Measurements from ENCODE around the gene ATMIN.

ATMIN gene

DNA sequence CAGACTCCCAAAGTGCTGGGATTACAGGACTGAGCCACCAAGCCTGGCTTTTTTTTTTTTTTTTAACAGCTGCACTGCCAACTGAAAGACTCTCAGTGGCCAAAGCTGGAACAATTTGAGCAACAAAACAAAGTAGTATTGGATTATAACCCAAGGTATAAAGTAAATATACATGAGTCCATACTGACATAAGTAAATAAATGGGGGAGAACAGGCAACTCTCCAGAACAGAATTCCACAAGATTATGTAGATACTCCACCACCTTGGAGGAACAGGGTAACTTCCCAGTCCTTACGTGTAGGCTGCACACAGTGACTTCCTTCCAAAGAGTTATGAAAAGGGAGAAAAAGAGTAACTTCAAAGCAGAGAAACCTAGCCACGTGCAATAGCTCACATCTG, 44.7 kb upstream of the ATMIN start:
- Histone ChIP-seq H3K4me1 (ENCODE audit: insufficient read depth, poor library complexity, severe bottlenecking) (peaks cover 22% of the 10 kb centered on the region), H3K27me3 (ENCODE audit: insufficient read depth, poor library complexity, severe bottlenecking) (no peaks in the 10 kb centered on the region), H3K36me3 (ENCODE audit: low read depth) (peaks cover 20% of the 10 kb centered on the region), H3K27ac (ENCODE audit: poor library complexity, severe bottlenecking) (no peak overlapping the region), H3K4me3 (ENCODE audit: severe bottlenecking) (no peak overlapping the region), H3K9me3 (ENCODE audit: severe bottlenecking) (no peaks in the 10 kb centered on the region)
- DNase-seq (ENCODE audit: low spot score) (no peak), ATAC-seq (ENCODE audit: low read depth) (no peak)
- TF ChIP-seq, protein P1, sequence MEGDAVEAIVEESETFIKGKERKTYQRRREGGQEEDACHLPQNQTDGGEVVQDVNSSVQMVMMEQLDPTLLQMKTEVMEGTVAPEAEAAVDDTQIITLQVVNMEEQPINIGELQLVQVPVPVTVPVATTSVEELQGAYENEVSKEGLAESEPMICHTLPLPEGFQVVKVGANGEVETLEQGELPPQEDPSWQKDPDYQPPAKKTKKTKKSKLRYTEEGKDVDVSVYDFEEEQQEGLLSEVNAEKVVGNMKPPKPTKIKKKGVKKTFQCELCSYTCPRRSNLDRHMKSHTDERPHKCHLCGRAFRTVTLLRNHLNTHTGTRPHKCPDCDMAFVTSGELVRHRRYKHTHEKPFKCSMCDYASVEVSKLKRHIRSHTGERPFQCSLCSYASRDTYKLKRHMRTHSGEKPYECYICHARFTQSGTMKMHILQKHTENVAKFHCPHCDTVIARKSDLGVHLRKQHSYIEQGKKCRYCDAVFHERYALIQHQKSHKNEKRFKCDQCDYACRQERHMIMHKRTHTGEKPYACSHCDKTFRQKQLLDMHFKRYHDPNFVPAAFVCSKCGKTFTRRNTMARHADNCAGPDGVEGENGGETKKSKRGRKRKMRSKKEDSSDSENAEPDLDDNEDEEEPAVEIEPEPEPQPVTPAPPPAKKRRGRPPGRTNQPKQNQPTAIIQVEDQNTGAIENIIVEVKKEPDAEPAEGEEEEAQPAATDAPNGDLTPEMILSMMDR (IDR thresholded peaks at IDR 0.05; ENCODE audit: poor library complexity, severe bottlenecking), result no peak

DNA sequence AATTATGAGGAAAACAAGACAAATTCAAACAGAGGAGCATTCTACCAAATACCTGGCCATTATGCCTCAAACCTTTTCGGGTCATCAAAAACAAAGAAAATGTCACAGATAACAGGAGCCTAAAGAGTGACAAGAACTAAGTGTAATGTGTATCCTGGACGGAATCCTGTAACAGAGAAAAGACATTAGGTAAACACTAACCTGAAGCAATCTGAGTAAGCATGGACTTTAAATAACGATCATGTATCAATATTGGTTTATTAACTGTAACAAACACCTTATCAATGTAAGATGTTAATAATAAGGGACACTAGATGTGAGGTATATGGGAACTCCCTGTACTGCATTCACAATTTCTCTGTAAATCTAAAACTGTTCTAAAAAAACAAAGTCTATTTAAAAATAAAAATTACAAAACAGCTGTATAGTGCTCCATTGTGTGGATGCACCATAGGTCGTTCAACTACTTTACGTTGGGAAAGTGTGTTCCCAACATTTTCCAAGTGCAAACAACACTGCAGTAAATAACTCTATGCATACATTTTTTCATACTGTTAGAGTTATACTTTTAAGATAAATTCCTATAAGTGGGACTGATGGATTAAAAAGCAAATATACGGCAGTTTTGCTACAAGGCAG, 43.7 kb upstream of the ATMIN start:
- no peaks in the 10 kb centered on the region for H3K9me3 ChIP-seq (ENCODE audit: severe bottlenecking)
- DNase-seq (ENCODE audit: low spot score) (no peak), ATAC-seq (ENCODE audit: low read depth) (no peak)
- H3K4me3 ChIP-seq (ENCODE audit: severe bottlenecking), result no peak overlapping the region
- peaks cover 28% of the 10 kb centered on the region for H3K36me3 ChIP-seq (ENCODE audit: low read depth)
- TF ChIP-seq, protein P1 (IDR thresholded peaks at IDR 0.05; ENCODE audit: poor library complexity, severe bottlenecking), result no peak
- H3K27ac ChIP-seq (ENCODE audit: poor library complexity, severe bottlenecking), result no peak overlapping the region
- no peaks in the 10 kb centered on the region for H3K27me3 ChIP-seq (ENCODE audit: insufficient read depth, poor library complexity, severe bottlenecking)
- peaks cover 28% of the 10 kb centered on the region for H3K4me1 ChIP-seq (ENCODE audit: insufficient read depth, poor library complexity, severe bottlenecking)

DNA sequence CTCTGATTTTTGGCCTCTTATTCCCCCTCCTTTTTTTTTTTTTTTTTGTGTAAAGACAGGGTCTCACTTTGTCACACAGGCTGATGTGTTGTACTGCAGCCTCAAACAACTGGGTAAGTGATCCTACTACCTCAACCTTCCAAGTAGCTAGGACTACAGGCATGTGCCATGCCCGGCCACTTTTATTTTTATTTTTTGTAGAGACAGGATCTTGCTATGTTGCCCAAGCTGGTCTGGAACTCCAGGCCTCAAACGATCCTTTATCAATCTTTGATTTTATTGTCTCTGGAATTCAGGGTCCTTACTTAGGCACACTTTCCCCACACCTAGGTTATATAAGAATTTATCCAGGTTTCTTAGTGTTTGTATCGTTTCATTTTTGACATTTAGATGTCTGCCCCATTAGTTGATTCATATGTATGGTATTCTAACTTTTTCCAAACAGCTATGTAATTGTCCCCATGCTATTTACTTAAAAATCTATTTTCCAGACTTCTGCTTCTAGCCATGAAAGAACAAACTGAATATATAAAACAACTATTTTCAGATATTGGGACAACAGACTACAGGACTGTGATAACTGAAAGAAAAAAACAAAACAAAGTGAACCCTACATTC, 42.9 kb upstream of the ATMIN start:
- Histone ChIP-seq H3K4me1 (ENCODE audit: insufficient read depth, poor library complexity, severe bottlenecking) (peaks cover 32% of the 10 kb centered on the region), H3K36me3 (ENCODE audit: low read depth) (peaks cover 29% of the 10 kb centered on the region), H3K27me3 (ENCODE audit: insufficient read depth, poor library complexity, severe bottlenecking) (no peaks in the 10 kb centered on the region), H3K4me3 (ENCODE audit: severe bottlenecking) (no peak overlapping the region), H3K9me3 (ENCODE audit: severe bottlenecking) (no peaks in the 10 kb centered on the region), H3K27ac (ENCODE audit: poor library complexity, severe bottlenecking) (peak overlapping the region; percentile 48)
- TF ChIP-seq, protein P1 (IDR thresholded peaks at IDR 0.05; ENCODE audit: poor library complexity, severe bottlenecking), result no peak
- DNase-seq (ENCODE audit: low spot score) (no peak), ATAC-seq (ENCODE audit: low read depth) (no peak)

DNA sequence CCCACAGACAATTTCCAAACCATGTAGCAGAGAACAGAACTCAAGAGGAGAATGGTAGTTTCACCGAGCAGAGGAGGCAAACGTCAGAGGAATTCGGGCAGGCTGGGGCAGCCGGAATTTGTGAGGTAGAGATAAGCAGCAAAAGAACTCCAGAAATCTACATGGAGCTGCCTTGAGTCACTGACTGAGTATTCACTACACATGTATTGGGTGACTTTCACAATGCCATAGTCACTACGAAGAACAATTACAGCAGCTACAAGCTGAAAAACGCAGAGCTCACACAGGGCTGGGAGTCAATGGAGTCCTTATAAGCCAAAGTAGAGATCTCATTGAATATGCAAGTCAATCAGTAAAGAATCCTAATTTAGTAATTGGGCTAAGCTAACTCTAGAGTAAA, 42.3 kb upstream of the ATMIN start:
- TF ChIP-seq, protein P1 (IDR thresholded peaks at IDR 0.05; ENCODE audit: poor library complexity, severe bottlenecking), result no peak
- H3K4me3 ChIP-seq (ENCODE audit: severe bottlenecking), result no peak overlapping the region
- H3K4me1 ChIP-seq (ENCODE audit: insufficient read depth, poor library complexity, severe bottlenecking), result peaks cover 32% of the 10 kb centered on the region
- peak overlapping the region; percentile 48 for H3K27ac ChIP-seq (ENCODE audit: poor library complexity, severe bottlenecking)
- DNase-seq (ENCODE audit: low spot score) (no peak), ATAC-seq (ENCODE audit: low read depth) (peak; percentile 99)
- H3K36me3 ChIP-seq (ENCODE audit: low read depth), result peaks cover 29% of the 10 kb centered on the region
- H3K9me3 ChIP-seq (ENCODE audit: severe bottlenecking), result no peaks in the 10 kb centered on the region
- no peaks in the 10 kb centered on the region for H3K27me3 ChIP-seq (ENCODE audit: insufficient read depth, poor library complexity, severe bottlenecking)

DNA sequence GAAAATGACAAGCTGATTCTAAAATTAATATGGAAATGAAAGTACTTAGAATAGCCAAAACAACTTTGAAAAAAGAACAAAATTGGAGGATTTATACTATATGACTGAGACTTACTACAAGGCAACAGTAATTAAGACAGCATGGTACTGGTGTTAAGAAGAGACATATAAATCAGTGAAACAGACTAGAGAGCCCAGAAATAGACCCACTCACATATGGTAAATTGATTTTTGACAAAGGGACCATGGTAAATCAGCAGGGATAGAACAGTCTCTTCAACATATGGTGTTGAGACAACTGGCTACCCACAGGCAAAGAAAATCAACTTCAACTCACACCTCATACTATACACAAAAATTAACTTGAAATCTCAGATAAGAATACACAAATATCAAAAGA, 41.8 kb upstream of the ATMIN start:
- ATAC-seq (ENCODE audit: low read depth) (no peak), DNase-seq (ENCODE audit: low spot score) (no peak)
- Histone ChIP-seq H3K9me3 (ENCODE audit: severe bottlenecking) (no peaks in the 10 kb centered on the region), H3K27me3 (ENCODE audit: insufficient read depth, poor library complexity, severe bottlenecking) (no peaks in the 10 kb centered on the region), H3K36me3 (ENCODE audit: low read depth) (peaks cover 29% of the 10 kb centered on the region), H3K27ac (ENCODE audit: poor library complexity, severe bottlenecking) (peak overlapping the region; percentile 48), H3K4me1 (ENCODE audit: insufficient read depth, poor library complexity, severe bottlenecking) (peaks cover 32% of the 10 kb centered on the region), H3K4me3 (ENCODE audit: severe bottlenecking) (no peak overlapping the region)
- TF ChIP-seq, protein P1 (IDR thresholded peaks at IDR 0.05; ENCODE audit: poor library complexity, severe bottlenecking), result no peak

Measured in RWPE2 (cell line).